Activated CD4-positive, alpha-beta T cell treated with anti-CD3 and anti-CD28 coated beads, Interleukin-2, amount 50 U/mL, for 1 hour (primary cell): ENCODE results near the gene IZUMO4.
"Not testable (repeated sequence)": the region's sequence is repeated elsewhere in the genome, so short reads cannot be mapped to it uniquely, and the experiment has no call there.

ENCODE experiments used
- DNase-seq: peaks from one replicate; pipeline ENCODE4 v3.0.0-alpha.2; 2020

The IZUMO4 gene

GRCh38 chr19:2110822-2111221 is 14.1 kb downstream of the IZUMO4 start:
- no peak for DNase-seq

- no peak for DNase-seq
These were observed 14.7 kb downstream of the IZUMO4 start for GRCh38 chr19:2111425-2111824.

- DNase-seq = no peak
These were observed 15.2 kb downstream of the IZUMO4 start for GRCh38 chr19:2111886-2112285.

- DNase-seq = no peak
These were observed 16.0 kb downstream of the IZUMO4 start for GRCh38 chr19:2112516-2113320.

GRCh38 chr19:2113439-2114211 is 16.9 kb downstream of the IZUMO4 start:
- DNase-seq = no peak

- no peak for DNase-seq
These were observed 17.5 kb downstream of the IZUMO4 start for GRCh38 chr19:2114218-2114617.

- DNase-seq = no peak
These were observed 18.1 kb downstream of the IZUMO4 start for GRCh38 chr19:2114821-2115220.

- no peak for DNase-seq
These were observed 18.6 kb downstream of the IZUMO4 start for GRCh38 chr19:2115324-2115723.

- DNase-seq = no peak
These were observed 19.3 kb downstream of the IZUMO4 start for GRCh38 chr19:2115911-2116426.

- no peak for DNase-seq
These were observed 19.8 kb downstream of the IZUMO4 start for GRCh38 chr19:2116507-2116906.

- DNase-seq = no peak
These were observed 20.7 kb downstream of the IZUMO4 start for GRCh38 chr19:2117215-2117960.

GRCh38 chr19:2118438-2118837 is 21.7 kb downstream of the IZUMO4 start:
- DNase-seq = no peak

GRCh38 chr19:2119921-2120785 is 23.4 kb downstream of the IZUMO4 start:
- DNase-seq = no peak

- no peak for DNase-seq
These were observed 24.1 kb downstream of the IZUMO4 start for GRCh38 chr19:2120821-2121220.

GRCh38 chr19:2121416-2122051 is 24.8 kb downstream of the IZUMO4 start:
- DNase-seq = no peak

- no peak for DNase-seq
These were observed 25.5 kb downstream of the IZUMO4 start for GRCh38 chr19:2122251-2122650.

- no peak for DNase-seq
These were observed 26.3 kb downstream of the IZUMO4 start for GRCh38 chr19:2122982-2123381.

GRCh38 chr19:2123682-2124387 is 27.1 kb downstream of the IZUMO4 start:
- peak; percentile 17 for DNase-seq

- no peak for DNase-seq
These were observed 30.3 kb downstream of the IZUMO4 start for GRCh38 chr19:2126879-2127518.

- no peak for DNase-seq
These were observed 31.0 kb downstream of the IZUMO4 start for GRCh38 chr19:2127758-2128157.

GRCh38 chr19:2128252-2128651 is 31.5 kb downstream of the IZUMO4 start:
- DNase-seq = not testable (repeated sequence)
